Common myeloid progenitor, CD34-positive (primary cell): Measurements from ENCODE around the gene RPL36A.

Experiments used
- CTCF ChIA-PET: fragments of 350-600 bp; sonication (Branson Sonifier 250); formaldehyde crosslinking; loops from one replicate; lab custom pipeline; 2021; ENCODE audit warnings: antibody characterized with exemption; lab: Charles Lee
- POLR2A ChIA-PET: fragments of 350-600 bp; sonication (Branson Sonifier 250); formaldehyde crosslinking; loops from one replicate; lab custom pipeline; 2021; ENCODE audit warnings: antibody characterized with exemption; lab: Charles Lee
- DNase-seq, 3 donors: peaks; one replicate each; pipeline versions ENCODE4 v3.0.0 to v3.0.0-alpha.2; 2013
- H3K27ac ChIP-seq, 2 experiments: 1 replicate in 1 of 2; 2 replicates in 1 of 2; pipeline ENCODE4 v1.7.0; 2013; ENCODE audit warnings: inconsistent platforms in 2 of 2, low read length in 2 of 2, mild to moderate bottlenecking in 2 of 2, low read depth in 1 of 2, moderate library complexity in 1 of 2; ENCODE audit not compliant: severe bottlenecking in 2 of 2, insufficient read depth in 1 of 2, poor library complexity in 1 of 2
- H3K27me3 ChIP-seq, 5 experiments: replicated peaks in 2 of 5; 1 replicate in 3 of 5; 2 replicates in 2 of 5; pipeline versions ENCODE4 v1.6.1 to v1.7.0; 2013; ENCODE audit warnings: low read length in 4 of 5, mild to moderate bottlenecking in 2 of 5, moderate library complexity in 2 of 5, inconsistent platforms in 1 of 5; ENCODE audit not compliant: insufficient read depth in 5 of 5, control insufficient read depth in 4 of 5
- H3K36me3 ChIP-seq, 4 experiments: 1 replicate in 2 of 4; 2 replicates in 2 of 4; pipeline versions ENCODE4 v1.6.1 to v1.7.0; 2013; ENCODE audit warnings: low read length in 3 of 4, control low read depth in 1 of 4, mild to moderate bottlenecking in 1 of 4; ENCODE audit not compliant: control insufficient read depth in 4 of 4, insufficient read depth in 4 of 4
- H3K4me1 ChIP-seq, 4 experiments: 1 replicate in 3 of 4; 2 replicates in 1 of 4; pipeline versions ENCODE4 v1.6.1 to v1.7.1; 2013; ENCODE audit warnings: low read length in 3 of 4, mild to moderate bottlenecking in 3 of 4, control low read depth in 1 of 4, inconsistent platforms in 1 of 4, moderate library complexity in 1 of 4; ENCODE audit not compliant: control insufficient read depth in 4 of 4, insufficient read depth in 4 of 4; ENCODE audit errors: control extremely low read depth in 1 of 4
- H3K4me3 ChIP-seq, 7 experiments: 1 replicate in 4 of 7; 2 replicates in 3 of 7; pipeline versions ENCODE4 v1.5.1 to v1.7.0; 2013; ENCODE audit warnings: mild to moderate bottlenecking in 7 of 7, low read length in 6 of 7, moderate library complexity in 6 of 7, inconsistent platforms in 2 of 7, low read depth in 2 of 7, control low read depth in 1 of 7; ENCODE audit not compliant: insufficient read depth in 4 of 7, control insufficient read depth in 1 of 7; ENCODE audit errors: extremely low read depth in 1 of 7
- H3K9me3 ChIP-seq, 5 experiments: 1 replicate in 4 of 5; 2 replicates in 1 of 5; pipeline versions ENCODE4 v1.6.1 to v1.7.1; 2013; ENCODE audit warnings: low read length in 4 of 5, mild to moderate bottlenecking in 2 of 5, inconsistent platforms in 1 of 5, low read depth in 1 of 5, moderate library complexity in 1 of 5; ENCODE audit not compliant: control insufficient read depth in 4 of 5, insufficient read depth in 2 of 5; ENCODE audit errors: control extremely low read depth in 1 of 5
- WGBS: methylation state at CpG from one replicate; pipeline ENCODE4 v1.1.5; 2013; ENCODE audit not compliant: insufficient coverage; 5-methylcytosine and 5-hydroxymethylcytosine counted together

Gene RPL36A

GRCh38 chrX:101360390-101360789 is 30.4 kb upstream of the RPL36A start:
- WGBS = 77% methylated on average over 7 of the region's 7 CpGs
- CTCF ChIA-PET = no interaction called here

DNA sequence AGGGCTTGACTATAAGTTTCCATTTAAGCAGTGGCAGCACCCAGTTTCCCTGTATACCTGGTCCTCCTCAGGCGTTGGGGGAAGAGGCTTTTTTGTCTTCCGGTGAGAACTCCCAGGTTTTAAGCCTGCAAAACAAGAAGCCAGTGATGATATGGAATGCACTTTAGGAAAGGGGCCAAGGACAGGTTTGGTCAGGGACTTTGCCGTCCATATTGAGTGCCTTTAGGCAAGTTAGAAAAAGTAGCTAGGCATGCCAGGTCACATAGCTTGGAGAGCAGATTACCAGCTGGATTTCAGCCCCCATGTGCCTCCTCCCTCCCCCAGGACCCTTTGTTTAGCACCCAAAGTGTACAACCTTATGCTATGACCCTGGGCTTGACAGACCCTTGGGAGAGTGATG is 28.7 kb upstream of the RPL36A start:
- WGBS = 91% methylated on average over 3 of the region's 3 CpGs
- CTCF ChIA-PET = no interaction called here
- Histone ChIP-seq H3K9me3 (no peaks in the 10 kb centered on the region), H3K36me3 (peaks cover 5 to 48% (median 27%) of the 10 kb centered on the region in 4 experiments), H3K4me1 (no peaks in the 10 kb centered on the region), H3K27ac (no peak overlapping the region), H3K27me3 (no peaks in the 10 kb centered on the region), H3K4me3 (no peak overlapping the region)
- DNase-seq = no peak
- POLR2A ChIA-PET = no interaction called here

More at GRCh38 chrX:101360390-101360789, 30.4 kb upstream of the RPL36A start:
- peak in 1 of 3 donors; percentile 15 for DNase-seq
- H3K36me3 ChIP-seq = peaks cover 3 to 58% (median 32%) of the 10 kb centered on the region in 4 experiments
- H3K4me3 ChIP-seq = no peak overlapping the region
- no peaks in the 10 kb centered on the region for H3K27me3 ChIP-seq
- no peaks in the 10 kb centered on the region for H3K9me3 ChIP-seq
- no peaks in the 10 kb centered on the region for H3K4me1 ChIP-seq
- POLR2A ChIA-PET = no interaction called here
- H3K27ac ChIP-seq = no peak overlapping the region

DNA sequence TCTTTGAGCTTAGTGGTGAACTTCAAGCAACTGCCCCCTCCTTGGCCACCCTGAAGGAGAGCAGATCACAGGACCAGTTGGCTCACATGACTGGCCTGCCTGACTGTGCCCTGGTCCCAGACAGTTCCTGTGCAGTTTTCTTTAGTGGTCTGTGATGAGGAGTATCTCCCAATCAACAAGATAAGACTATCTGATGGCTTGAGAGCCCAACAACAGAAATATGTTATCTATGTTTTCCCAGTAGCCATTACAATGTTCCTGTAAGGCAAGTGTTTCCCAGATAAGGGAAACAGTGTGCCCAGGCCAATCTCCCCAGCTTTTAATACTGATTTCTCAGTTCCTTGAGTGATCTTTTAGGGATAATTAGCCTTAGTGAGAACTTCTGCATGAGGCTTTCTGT is 28.1 kb upstream of the RPL36A start:
- Histone ChIP-seq H3K9me3 (no peaks in the 10 kb centered on the region), H3K4me3 (no peak overlapping the region), H3K27me3 (no peaks in the 10 kb centered on the region), H3K36me3 (peaks cover 5 to 46% (median 25%) of the 10 kb centered on the region in 4 experiments), H3K4me1 (no peaks in the 10 kb centered on the region), H3K27ac (no peak overlapping the region)
- ChIA-PET POLR2A (no interaction called here), CTCF (interaction anchor here (1.3 kb wide), 1 partner anchor 28 kb away, joined by 3 read pairs; the partner anchor contains the start of gene RPL36A)
- DNase-seq = no peak

DNA sequence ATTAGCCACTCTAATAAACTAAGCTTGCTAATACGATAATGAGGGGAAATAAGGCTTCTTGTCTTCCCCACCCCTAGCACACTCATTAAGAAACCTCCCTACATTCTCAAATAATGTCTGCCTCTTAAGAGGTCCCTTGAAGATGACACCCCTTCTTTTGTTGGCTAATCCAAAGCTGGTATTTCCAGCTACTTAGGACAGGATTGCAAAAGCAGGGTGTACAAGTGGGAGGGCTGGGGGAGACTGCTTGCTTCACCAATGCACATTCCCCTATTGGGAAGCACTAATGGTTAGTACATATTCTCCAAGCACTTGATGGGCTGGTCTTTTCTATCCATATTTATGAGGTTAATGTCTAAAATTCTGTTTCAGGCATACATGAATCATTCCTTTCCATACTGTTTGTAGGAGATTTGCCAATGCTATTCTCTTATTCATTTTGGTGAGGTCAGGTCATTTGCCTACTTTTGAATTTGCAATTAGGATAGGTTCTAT is 25.5 kb upstream of the RPL36A start:
- Histone ChIP-seq H3K27me3 (no peaks in the 10 kb centered on the region), H3K9me3 (no peaks in the 10 kb centered on the region), H3K27ac (no peak overlapping the region), H3K4me3 (no peak overlapping the region), H3K4me1 (peaks cover 2 to 6% (median 4%) of the 10 kb centered on the region in 4 experiments), H3K36me3 (peaks cover 4 to 29% (median 16%) of the 10 kb centered on the region in 4 experiments)
- WGBS = 100% methylated on average over 1 of the region's 1 CpG
- CTCF ChIA-PET = interaction anchor here (0.9 kb wide), 1 partner anchor 14 kb away, joined by 3 read pairs; no protein-coding TSS in a partner anchor
- DNase-seq = no peak
- POLR2A ChIA-PET = no interaction called here

GRCh38 chrX:101368800-101369199 is 22.0 kb upstream of the RPL36A start:
- Histone ChIP-seq H3K4me3 (no peak overlapping the region), H3K9me3 (no peaks in the 10 kb centered on the region), H3K27ac (no peak overlapping the region), H3K27me3 (no peaks in the 10 kb centered on the region), H3K4me1 (peaks cover 2 to 17% (median 11%) of the 10 kb centered on the region in 4 experiments), H3K36me3 (peaks cover 4 to 16% (median 10%) of the 10 kb centered on the region in 4 experiments)
- peak in 2 of 3 donors; percentile 50 to 67 for DNase-seq
- ChIA-PET POLR2A (no interaction called here), CTCF (no interaction called here)

- WGBS = 85% methylated on average over 5 of the region's 6 CpGs
- Histone ChIP-seq H3K27ac (no peak overlapping the region), H3K36me3 (peaks cover 4 to 21% (median 11%) of the 10 kb centered on the region in 4 experiments), H3K27me3 (no peaks in the 10 kb centered on the region), H3K9me3 (no peaks in the 10 kb centered on the region), H3K4me1 (peaks cover 2 to 17% (median 11%) of the 10 kb centered on the region in 4 experiments), H3K4me3 (peak overlapping the region in 1 of 7 experiments; percentile 8)
- POLR2A ChIA-PET = no interaction called here
- no peak for DNase-seq
- CTCF ChIA-PET = no interaction called here
These were observed 21.1 kb upstream of the RPL36A start for GRCh38 chrX:101369687-101370086.

- CTCF ChIA-PET = no interaction called here
- H3K9me3 ChIP-seq = no peaks in the 10 kb centered on the region
- H3K4me3 ChIP-seq = no peak overlapping the region
- peaks cover 2 to 17% (median 11%) of the 10 kb centered on the region in 4 experiments for H3K4me1 ChIP-seq
- peaks cover 2 to 23% (median 7%) of the 10 kb centered on the region in 4 experiments for H3K36me3 ChIP-seq
- DNase-seq = peak in 2 of 3 donors; percentile 29 to 43
- 27% methylated on average over 2 of the region's 3 CpGs for WGBS
- peaks cover 0 to 2% (median 0%) of the 10 kb centered on the region in 5 experiments for H3K27me3 ChIP-seq
- H3K27ac ChIP-seq = no peak overlapping the region
- POLR2A ChIA-PET = no interaction called here
These were observed 19.8 kb upstream of the RPL36A start for GRCh38 chrX:101370888-101371504.
